SHP77 treated with DMSO at 0.1 percent for 48 hours (cell line): ENCODE measurements around the gene MAGEB3.
"Not testable (repeated sequence)": the region's sequence is repeated elsewhere in the genome, so short reads cannot be mapped to it uniquely, and the experiment has no call there.

Experiments
- DNase-seq: peaks from one replicate; lab custom pipeline; 2025; lab: John Stamatoyannopoulos, UW

The MAGEB3 gene, protein sequence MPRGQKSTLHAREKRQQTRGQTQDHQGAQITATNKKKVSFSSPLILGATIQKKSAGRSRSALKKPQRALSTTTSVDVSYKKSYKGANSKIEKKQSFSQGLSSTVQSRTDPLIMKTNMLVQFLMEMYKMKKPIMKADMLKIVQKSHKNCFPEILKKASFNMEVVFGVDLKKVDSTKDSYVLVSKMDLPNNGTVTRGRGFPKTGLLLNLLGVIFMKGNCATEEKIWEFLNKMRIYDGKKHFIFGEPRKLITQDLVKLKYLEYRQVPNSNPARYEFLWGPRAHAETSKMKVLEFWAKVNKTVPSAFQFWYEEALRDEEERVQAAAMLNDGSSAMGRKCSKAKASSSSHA

DNA sequence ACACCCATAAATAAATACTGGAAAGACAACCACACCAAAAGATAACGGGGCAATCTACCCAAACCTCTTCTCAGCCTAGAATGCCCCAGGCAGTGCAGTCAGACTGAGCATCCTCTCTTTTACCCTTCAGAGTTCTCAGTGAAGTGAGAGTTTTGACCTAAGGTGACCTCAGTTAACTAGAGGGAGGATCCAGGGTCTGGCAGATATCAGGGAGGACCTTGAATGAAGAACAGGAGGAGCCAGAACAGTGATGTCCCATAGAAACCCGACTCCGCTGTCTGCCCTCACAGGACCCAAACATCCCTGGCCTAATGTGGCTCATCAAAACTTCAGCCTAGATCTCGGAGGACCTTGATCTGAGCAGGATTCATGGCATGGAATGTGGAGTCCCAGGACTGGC, at the start of gene MAGEB3:
Gene MAGEB3, plus strand, starts transcription at position 263 of the 400 bp plus-strand sequence. CDS start 5,268 bp downstream, outside the sequence.
- no peak for DNase-seq

DNA sequence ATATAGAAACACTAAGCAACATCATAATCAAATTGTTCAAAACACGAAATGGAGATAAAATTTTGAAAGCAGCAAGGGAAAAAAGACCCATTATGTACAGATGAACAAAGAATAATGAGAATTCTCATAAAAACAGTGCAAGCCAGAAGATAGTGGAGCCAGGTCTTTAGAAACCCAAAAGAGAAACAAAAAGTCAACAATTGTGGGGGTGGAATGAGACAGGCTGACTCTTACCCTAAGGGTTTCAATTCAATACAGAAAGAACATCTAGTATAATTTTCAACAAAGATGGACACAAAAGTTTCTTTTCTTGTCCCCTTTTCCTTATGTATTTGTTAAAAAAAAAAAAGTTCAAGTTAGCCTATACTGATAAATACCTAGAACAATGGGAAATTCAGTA, 49.1 kb upstream of the MAGEB3 start:
- no peak for DNase-seq

DNA sequence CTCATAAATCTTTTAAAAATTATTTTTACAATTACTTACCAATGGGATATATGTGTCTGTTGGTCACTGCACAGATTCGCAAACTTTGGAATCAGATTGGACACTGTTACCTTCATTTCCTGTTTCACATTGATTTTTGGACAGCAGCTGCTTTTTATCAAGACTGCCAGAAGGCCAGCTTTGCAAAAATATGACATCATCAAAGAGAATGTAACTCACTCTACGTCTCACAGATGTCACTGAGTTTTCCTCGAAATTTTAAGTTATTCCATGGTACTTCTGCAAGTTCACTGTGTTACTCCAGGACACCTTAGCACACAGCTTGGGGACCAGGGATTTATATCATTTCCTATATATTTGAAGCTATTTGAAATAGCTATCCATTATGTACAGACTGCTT, 46.9 kb upstream of the MAGEB3 start:
- DNase-seq = no peak

DNA sequence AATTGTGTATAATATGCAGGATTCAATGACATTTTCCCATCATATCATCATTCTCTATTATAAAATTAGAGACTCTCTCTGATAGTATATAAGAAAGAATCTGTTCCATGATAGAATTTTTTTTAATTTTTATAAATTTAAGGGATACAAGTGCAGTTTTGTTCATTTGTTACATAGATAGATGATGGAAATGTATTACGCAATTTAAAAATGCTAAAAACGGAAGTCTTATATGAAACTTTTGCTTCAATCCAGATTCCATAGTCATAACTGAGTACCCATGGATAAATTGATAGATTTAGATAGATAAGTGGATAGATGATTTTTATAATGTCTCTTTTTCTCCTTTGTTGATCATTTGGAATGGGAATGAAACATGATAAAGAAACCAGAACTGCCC, 40.0 kb upstream of the MAGEB3 start:
- DNase-seq = no peak

DNA sequence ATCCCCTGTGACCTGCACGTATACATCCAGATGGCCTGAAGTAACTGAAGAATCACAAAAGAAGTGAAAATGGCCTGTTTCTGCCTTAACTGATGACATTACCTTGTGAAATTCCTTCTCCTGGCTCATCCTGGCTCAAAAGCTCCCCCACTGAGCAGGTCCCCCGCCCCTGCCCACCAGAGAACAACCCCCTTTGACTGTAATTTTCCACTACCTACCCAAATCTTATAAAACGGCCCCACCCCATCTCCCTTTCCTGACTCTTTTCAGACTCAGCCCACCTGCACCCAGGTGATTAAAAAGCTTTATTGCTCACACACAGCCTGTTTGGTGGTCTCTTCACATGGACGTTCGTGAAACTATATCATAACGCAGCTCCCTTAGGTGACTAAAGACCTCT, 36.5 kb upstream of the MAGEB3 start:
- DNase-seq = not testable (repeated sequence)

DNA sequence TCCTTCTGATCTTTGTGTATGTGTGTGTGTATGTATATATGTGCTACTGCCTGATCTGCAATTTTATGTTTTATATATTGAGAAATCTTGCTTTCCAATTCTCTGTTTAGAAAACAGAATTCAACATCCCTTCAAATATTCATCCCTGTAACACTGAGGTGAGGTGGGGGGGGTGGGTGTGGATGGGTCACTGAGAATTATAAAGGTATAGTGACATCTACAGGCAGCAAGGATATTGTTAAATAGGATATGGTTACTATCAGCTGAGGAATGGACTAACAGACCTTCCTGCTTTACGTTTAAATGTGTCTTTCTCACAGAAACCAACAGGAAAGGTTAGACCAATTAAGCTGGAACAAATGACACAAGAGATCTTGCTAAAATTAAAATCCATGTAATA, 34.1 kb upstream of the MAGEB3 start:
- DNase-seq = no peak

DNA sequence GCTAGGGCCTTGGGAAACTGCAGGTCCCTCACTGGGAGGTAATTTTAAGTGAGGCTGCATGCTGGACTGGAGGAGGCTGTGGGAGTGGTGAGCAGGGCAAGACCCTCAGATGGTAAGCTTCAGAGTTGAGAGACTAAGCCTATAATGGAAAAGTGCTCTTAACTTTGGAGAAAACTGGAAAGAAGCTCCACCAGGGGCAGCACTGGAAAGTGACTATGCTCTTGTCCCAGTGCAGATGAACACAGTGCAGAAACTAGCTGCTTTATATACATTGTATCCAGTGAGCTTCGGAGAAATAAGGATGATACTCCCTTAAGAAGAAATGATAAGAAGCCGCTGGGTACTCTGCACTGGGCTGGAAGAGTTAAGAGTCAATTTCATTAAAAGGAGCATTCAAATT, 18.3 kb upstream of the MAGEB3 start:
- DNase-seq = no peak

DNA sequence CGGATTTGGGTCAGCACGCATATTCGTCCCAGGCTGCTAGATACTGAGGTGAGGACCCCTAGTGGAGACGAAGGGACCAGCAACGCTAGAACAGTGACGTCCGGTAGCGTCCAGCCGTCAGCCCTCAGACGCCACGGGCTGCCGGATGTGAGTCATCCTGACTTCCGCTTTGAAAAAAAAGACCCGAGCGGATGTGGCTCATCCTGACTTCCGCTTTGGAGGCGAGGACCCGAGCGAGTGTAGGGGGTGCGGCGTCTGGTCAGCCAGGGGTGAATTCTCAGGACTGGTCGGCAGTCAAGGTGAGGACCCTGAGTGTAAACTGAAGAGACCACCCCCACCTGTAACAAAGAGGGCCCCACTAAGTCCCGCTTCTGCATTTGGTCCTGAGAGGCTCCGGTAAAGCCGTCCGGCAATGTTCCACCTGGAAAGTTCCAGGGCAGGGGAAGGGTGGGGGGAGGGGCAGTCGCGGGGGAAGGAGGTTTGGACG, 15.1 kb upstream of the MAGEB3 start, which contains the start of gene MAGEB2:
Gene MAGEB2, plus strand, starts transcription at position 207 of the 487 bp plus-strand sequence. CDS start 3,018 bp downstream, outside the sequence.
- peak; percentile 32 for DNase-seq

DNA sequence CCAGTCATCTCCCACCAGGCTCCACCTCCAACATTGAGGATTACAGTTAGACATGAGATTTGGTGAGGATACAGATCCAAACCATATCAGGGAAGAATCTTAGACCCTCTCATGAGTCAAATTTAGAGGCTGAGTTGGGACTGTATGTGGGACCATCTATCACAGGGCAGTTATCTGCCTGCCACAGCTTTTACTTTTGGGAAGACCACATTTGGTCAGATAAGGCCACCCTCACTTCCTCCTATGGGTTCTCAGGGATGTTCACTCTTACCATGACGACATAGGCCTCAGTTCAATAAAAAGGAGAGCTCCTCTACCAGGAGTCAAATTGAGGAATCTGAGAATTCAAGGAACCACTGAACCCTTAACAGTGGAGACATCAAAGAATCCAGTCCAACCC, 13.0 kb upstream of the MAGEB3 start:
- DNase-seq = no peak

DNA sequence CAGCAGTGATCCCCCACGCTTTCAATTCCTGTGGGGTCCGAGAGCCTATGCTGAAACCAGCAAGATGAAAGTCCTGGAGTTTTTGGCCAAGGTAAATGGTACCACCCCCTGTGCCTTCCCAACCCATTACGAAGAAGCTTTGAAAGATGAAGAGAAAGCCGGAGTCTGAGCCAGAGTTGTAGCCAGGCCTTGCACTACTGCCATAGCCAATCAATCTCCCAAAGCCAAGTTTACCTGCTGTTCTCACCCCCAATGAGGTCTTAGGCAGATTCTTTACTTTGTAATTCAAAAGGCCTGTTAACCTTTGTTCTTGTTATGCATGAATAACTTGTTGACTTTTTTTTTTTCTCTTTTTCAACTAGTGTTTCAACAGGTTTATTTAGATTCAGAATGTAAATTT, 11.1 kb upstream of the MAGEB3 start:
- no peak for DNase-seq

DNA sequence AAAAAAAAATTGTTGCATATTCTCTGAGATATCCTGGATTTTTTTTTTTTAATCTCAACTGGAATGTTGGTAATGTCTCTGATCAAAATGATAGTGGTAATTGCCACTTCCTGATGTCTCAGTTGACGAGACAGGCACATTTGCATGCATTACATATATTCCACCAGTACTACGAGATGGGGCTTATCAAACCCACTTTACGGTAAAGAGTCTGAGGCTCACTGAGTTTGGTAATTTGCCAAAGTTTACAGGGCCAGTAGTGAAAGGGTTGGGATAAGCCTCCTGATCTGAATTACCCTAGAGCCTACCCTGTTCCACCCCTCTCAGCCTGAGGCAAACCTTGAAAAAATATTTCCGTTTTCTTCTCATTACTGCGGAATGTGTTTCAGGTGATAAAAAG, 9.8 kb upstream of the MAGEB3 start:
- DNase-seq = no peak

DNA sequence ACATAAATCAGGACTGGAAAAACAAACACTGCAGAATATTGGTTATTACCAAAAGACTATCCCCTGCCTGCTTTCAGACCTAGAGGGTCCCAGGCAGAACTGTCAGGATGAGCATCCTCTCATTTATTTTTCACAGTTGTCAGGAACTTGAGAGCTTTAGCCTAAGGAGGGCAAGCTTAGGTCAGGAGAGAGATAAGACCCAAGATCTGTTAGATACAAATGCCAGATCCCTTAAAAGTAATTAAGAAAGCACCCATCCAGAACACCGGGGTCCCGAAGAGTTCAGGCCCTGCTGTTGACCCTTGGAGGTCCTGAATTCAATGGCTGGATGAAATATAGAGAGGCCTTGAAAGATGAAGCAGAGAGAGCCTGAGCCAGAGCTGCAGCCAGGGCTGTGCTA, 5.9 kb upstream of the MAGEB3 start:
- DNase-seq = no peak

DNA sequence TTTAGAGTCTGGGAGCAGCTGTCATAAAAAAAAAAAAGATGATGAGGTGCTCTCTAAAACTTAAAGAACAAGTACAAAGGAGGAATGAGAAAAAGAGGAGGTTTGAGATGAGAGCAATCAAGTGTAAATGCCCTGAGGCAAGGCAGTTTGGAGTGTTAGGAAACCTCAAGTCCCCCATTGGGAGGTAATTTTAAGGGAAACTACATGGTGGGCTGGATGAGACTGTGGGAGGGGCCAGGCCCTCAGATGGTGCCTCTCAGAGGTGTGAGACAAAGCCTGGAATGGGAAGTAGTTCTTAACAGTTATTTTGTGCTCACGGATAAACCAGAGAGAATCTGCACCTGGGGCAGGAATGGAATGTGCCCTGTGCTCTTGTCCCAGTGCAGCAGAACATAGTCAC, 1.9 kb upstream of the MAGEB3 start:
- no peak for DNase-seq

DNA sequence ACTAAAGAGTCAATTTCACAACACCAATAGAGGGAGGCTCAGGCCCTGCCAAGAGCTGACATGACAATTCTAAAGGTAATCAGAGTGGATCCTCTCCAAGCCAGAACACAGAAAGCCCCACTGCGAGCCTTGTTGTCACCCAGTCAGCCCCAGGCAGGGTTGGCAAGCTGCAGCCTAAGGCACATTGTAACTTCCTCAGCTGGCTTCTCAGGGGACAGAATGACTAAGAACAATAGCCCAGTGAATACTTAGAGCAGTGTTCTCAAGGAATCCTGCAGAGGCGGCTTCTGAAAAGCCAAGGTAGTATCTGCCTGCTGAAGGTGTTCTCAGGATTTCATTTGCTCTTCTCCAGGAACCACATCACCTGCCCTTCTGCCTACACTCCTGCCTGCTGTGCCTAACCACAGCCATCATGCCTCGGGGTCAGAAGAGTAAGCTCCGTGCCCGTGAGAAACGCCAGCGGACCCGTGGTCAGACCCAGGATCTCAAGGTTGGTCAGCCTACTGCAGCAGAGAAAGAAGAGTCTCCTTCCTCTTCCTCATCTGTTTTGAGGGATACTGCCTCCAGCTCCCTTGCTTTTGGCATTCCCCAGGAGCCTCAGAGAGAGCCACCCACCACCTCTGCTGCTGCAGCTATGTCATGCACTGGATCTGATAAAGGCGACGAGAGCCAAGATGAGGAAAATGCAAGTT, 11.4 kb downstream of the MAGEB3 start, which contains the start of gene MAGEB4:
Gene MAGEB4, plus strand, starts transcription at position 277 of the 692 bp plus-strand sequence. Its CDS starts 136 bp downstream, at position 413.
- DNase-seq = no peak

DNA sequence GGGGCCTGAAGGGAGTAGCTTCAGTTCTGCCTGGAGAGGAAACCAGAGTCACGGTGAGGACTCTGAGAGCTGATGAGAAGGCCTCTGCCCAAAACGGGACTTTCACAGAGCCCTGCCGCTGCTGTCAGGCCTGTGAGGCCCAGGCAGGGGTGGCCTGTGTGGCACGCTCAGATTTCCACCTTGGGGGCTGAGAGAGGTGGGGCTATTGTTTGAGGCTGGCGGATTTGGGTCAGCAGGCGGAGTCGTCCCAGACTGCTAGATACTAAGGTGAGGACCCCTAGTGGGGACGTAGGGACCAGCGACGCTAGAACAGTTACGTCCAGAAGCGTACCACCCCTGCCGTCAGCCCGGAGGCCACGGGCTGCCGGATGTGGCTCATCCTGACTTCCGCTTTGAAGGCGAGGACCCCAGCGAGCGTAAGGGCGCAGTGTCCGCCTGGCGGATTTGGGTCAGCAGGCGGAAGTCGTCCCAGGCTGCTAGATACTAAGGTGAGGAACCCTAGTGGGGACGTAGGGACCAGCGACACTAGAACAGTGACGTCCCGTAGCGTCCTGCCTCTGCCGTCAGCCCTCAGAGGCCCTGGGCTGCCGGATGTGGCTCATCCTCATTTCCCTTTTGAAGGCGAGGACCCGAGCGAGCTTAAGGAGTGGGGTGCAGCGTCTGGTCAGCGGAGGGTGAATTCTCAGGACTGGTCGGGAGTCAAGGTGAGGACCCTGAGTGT, 16.5 kb downstream of the MAGEB3 start, which contains the start of gene MAGEB1:
Gene MAGEB1, plus strand, starts transcription at position 378 of the 721 bp plus-strand sequence. CDS start 3,348 bp downstream, outside the sequence.
- no peak for DNase-seq

DNA sequence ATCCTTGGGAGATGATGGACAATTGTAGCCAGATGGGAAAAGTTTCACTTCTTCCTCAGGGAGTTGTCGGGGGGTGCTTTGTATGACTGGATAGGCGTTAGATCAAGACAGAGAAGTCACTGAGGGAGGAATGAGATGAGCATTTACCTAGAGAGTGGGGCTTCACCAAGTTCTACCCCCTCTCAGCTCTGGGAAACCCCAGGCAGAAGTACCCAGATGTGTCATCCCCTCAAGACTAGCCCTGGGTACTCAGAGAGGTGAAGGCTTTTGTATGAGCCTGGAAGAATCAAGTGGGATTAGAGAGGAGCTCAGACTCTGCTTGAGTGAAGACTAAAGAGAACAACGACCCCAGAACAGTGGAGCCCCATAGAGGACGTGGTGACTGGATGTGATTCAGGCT, 18.4 kb downstream of the MAGEB3 start:
- DNase-seq = no peak

DNA sequence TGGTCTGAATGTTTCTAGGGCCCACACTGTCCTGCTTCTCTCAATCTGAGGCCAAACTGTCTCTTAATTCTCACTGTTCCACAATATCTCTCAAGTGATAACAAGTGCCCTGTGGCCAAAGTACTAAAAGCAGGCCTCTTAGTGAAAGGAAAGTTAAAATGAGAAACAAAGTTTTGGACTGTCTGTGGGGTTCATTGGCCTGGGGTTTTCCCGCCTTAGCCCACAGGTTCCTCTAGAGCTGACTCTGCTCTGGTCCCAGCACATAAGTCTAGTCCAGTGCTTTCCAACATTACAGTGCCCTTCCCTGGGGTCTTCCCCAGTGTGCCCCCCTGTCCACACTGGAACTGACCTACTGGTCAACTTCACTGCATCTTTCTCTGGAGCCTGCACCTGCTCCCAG, 22.8 kb downstream of the MAGEB3 start:
- no peak for DNase-seq

DNA sequence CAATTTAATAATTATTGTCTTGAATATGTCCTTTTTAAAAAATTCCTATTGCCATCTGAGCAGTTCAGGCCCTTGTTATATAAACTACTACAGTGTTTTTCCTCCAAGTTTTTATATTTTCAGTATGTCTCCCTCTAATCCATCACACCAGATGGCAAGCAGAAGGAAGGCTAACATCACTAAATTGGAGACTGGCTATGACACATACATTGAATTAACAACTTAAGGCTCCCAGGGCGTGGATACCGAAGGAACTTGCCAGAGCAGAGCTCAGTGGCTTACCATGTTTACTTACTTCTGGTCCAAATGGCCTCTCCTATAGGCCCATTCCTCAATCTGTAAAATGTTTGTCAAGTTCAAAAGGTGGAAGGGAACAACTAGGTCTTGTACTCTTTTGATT, 29.5 kb downstream of the MAGEB3 start:
- DNase-seq = no peak

DNA sequence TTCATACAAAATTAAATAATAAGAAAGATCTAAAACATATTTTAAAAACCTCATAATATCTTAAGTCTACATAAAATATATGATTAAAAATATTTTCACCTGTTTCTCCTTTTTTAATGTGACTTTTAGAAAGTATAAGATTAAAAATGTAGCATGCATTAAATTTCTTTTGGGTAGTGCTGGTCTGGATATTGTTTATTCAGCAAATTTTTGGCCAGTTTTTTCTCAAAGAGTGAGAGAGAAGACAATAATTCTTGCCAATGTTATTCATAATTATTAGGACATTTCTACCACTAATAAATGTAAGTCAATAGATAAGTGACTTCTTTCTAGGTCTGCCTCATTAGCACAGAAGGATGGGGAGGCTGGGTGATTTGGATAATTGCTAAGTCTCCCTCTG, 30.6 kb downstream of the MAGEB3 start:
- DNase-seq = no peak

DNA sequence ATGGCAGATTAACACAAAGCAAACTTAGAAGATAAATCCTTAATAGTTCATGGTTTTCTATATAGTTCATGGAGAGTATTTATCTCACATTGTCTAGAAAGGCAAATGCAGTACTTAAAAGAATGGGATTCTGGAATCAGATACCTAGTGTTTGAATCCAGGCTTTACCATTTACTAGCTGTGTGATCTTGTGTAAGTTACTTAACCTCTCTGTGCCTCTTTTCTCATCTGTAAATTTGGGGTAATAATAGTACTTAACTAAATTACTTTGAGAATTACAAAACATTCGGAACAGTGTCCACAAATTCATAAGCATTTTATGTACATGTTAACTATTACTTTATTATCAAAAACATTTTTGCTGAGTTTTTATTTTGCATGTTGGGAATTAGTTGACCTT, 32.3 kb downstream of the MAGEB3 start:
- DNase-seq = no peak

DNA sequence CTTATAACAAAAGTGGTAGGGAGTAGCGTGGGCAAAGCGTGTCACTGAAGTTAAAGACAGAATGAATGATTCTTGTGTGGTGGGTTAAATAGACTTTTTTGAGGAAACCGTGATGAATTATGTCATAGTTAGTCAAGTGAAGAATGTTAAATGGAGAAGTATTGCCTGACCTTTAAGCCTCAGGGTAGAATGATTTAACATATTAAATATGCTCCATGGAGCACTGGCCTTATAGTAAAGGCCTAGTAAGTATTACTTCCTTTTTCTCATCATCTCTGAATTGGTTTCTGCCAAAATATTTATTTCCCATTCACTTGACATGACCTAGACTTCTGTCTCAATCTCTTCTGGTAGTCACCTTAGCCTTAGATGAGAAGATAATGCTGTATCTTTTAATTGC, 40.2 kb downstream of the MAGEB3 start:
- DNase-seq = no peak

DNA sequence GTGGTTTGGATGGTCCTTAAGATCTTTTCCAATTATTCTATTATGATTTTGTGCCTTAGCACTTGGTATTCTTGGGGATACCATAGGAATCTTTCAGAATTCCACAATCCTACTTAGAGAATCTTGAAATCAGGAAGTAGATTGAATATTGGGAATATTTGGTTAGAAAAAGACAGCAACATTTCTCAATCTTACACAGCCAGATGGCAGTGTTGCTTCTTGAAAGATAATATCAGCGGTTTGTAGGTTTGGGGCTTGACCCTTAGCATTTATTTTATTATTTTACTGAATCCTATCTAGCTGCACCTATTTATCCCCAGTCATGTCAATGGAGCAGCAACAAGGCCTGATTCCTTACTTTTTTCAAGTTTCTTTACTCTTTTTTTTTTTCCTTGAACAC, 45.0 kb downstream of the MAGEB3 start:
- no peak for DNase-seq
